ENCODE results near the gene CCL13.

The CCL13 gene

DNA sequence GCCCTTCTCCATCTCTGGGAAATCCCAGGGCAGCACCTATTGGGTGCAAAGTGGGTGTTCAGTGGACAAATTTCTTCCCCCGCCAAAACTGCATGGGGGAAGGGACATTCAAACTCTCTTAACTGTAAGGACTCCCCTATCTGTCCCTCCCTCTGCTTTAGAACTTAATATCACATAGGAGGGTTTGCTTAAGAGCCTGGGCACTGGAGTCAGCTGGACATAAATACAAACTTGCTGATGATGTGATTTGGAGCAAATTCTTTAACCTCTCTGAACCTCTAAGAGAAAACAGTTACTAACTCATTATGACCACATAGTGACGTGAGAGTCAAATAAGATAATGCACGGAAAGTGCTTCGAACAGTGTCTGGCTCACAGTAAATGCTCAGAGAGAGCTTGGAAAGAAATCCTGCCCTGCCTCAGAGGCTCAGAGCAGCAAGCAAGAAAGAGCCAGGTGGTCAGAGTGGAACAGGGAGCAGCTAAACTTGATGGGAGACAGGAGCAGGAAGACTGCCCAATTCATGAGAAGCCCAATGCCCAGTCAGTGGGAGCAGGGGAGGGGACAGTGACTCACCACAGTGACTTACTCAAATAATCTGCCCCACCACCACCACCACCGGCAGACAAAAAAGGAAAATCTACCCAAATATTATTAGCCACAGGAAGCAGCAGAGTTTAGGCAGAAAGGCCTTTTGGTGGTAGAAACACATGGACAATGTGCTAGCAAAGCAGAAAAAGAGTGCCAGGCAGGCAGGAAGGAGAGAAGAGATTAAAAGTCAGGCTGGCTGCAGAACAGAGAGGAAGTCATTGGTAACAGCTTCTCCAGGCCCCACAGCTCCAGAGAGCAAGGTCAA lies 30.6 kb downstream of the CCL13 start:
- no peak for DNase-seq

DNA sequence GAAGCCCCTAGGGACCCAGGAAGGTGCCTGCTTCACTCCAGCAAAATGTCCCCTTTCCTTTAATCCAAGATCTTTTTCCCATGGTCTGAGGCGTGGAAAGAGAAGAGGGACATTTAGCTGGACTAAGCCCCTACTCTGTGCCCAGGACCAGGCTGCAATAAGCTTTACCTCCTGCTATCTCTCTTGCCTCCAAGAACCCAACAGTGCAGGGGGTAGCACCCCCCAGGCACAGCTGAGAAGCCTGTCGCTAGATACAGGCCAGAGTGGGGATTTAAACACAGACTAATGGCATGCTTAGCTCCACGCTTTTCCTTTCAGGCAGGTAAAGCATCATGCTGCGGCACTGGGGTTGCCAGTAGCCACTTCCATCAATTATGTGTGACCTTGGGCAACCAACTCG lies 31.3 kb downstream of the CCL13 start:
- DNase-seq, result no peak

DNA sequence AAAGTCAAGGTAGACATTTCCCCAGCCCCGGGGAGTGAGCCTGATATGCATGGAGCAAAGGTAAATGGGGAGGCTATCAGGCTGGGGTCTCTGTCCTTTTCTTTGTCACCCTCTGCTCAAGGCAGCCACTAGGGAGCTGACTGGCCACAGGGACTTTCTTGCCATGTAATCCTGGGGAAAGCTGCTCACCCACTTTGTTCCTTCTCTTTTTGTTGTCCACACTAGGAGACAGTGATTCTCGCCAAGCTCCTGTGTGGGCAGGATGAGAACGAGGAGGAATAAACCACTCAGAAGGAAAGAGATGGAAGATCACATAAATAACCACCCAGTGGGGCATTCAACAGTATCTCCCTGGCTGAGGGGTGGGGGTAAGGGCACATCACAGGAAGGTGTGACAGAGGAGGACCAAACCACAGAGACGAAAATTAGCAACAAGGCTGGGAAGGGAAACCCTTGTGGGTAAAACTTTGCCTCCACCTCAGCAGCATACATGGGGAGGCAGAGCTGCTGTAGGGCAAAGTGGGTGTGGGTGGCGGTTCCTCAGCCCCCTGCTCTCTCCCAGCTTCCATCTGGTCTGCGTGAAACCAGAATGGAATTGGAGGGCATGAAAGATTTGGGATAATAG lies 33.0 kb downstream of the CCL13 start:
- DNase-seq, result no peak

DNA sequence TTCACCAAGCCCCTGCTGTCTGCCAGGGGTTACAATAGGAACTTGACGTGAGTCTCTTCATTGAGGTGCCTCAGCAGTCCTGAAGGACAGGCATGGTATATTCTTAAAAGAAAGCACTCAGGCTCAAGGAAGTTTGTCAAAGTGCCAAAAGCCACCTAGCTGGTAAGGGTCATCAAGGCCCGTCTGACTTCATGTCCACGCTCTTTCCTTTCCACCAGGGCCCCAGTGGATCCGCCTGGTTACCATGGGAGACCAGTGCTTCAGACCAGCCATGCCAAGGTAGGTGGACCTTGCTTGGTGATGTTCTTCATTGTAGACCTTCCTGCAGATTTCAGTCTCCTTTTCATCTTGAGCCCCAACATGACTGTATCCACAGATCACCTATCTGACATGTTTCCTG lies 34.4 kb downstream of the CCL13 start:
- DNase-seq, result no peak

DNA sequence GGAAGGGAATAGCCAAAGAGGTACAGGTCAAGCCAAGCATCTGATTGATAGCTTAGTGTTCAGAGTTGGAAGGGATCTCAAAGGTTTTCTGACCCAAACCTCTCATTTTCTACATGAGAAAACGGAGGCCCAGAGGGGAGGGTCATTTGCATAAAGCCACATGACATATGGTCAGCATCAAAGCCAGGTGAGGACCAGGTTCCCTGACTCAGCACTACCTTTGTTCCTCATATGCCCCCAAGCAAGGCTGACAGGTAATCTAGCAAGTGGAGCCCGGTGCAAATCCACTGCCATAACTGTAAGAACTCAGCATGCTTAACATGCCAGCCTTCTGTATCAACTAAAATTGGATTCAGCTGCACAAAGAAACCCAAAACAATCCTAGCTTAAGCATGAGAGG lies 35.0 kb downstream of the CCL13 start:
- DNase-seq, result no peak

DNA sequence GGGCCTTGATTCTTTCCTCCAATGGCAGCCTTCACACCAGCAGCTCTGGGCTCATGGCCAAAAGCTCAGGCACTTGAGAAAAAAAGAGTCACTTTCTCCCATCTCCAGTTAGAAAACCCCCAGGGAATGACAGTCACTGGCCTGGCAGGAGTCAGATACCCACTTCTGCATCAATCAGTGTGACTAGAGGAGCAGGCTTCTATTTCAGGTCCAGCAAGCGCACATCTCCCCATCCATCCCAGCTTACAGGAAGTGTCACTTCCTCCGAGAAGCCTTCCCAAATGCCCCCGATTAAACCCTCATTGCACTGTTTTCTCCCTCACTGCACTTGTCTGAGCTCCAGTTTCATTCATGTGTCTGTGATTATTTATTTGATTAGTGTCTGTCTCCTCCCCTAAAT lies 37.1 kb downstream of the CCL13 start:
- no peak for DNase-seq

DNA sequence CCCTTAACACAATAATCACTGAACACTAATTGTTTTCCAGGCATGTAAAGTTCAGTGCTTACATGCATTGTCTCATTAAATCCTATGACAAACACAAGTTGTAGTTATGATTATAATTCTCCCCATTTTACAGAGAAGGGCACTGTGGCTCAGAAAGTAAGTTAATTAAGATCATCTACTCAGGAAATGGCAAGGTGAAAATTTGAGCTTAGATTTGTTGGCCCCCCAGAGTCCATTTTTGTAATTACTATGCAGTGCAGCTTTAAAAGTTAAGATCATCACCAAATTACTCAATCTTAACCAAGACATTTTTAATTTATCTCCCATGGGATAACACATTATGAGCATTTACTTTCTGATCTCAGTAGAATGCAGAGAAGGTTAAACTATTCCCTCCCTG lies 41.0 kb downstream of the CCL13 start:
- no peak for DNase-seq

DNA sequence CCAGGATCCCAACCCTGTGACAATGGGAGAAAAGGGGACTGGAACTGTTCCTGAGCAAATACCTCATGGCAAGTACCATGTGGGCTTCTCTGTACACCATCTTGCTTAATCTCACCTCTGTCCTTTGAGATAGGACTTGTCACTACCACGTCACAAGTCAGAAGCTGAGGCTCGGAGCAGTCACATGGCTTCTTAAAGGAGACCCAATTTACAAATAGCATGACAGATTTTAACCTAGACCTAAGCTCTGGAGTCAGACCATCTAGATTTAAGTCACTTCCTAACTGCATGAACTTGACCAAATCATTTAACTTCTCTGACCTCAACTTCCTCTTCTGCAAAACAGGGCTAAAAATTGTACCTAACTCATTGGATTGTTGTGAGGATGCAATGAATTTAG lies 42.7 kb downstream of the CCL13 start:
- DNase-seq, result no peak

DNA sequence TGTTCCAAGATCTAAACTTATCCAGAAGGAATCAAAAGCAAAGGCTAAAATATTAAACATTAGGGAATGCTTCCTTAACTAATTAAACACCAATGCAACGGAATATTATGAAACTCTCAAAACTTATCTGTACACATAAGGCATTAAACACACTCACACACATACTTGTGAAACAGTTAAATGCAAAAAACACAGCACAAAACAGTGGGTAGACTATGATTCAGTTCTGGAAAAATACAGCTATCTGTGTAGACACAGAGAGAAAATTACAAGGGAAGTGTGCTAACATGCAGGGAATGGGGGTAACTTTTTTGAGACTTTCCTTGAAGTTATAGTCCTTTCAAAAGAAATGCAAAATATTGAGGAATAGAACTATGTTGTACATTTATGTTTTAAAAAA lies 43.4 kb downstream of the CCL13 start:
- no peak for DNase-seq

DNA sequence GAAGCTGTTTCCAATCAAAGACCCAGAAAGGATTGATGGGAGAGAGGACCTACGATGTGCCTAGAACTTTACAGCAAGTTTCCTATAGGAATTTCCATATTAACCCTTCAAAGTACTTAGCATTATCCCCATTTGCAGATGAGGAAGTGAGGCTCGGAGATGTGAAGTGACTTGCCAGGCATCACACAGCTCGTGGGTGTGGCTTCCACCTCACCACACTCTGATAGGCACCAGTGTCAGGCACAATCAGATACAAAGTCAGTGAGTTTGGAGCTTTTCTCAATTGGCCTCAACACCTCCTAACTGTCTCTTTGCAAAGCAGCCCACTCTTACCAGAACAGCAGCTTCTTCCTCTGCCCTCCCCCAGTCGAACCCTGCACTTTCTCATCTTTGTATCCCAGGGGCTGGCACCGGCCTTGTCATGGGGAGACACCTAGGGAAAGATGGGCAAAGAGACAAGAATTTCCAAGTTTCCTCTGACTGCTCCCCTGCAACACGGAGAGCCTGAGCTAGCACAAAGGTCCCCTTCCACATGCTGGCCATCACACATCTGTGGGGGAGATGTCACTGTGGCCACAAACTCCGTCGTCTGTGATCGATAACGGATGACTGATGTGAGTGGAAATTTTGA lies 44.1 kb downstream of the CCL13 start:
- DNase-seq, result no peak

DNA sequence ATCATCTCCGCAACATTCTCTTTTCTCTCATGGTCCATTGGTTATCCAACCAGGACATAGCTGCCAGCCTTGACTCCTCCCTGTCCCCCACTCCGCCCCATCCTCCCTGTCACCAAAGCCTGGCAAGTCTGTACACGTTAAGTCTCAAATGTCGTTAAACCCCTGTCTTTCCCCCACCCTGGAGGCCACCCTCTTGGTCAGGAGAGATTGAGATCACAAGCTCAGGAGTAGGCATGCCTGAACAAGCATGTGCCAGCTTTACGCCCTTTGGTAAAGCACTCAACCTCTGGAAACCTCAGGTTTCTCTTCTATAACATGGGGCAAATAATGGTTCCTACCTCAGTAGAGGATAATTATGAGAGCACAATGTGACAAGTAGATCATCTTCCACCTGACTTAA lies 44.9 kb downstream of the CCL13 start:
- DNase-seq, result no peak

DNA sequence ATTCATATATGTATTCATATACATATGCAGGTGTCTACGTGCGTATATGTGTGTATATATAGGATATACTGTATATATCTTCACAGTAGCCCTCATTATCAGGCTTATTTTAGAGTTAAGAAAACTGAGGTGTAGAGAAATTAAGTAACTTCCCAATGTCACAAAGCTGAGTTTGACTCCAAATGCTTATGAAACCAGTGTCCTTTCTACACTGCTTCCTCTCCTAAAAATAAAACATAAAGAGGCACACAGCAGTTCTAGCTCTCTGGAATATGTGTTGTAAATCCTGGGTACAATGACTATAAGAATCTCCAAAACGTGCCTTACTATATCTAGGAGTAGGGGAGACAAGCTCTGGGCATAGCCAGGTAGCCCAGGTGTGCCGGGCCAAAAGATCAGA lies 46.7 kb downstream of the CCL13 start:
- DNase-seq, result no peak

DNA sequence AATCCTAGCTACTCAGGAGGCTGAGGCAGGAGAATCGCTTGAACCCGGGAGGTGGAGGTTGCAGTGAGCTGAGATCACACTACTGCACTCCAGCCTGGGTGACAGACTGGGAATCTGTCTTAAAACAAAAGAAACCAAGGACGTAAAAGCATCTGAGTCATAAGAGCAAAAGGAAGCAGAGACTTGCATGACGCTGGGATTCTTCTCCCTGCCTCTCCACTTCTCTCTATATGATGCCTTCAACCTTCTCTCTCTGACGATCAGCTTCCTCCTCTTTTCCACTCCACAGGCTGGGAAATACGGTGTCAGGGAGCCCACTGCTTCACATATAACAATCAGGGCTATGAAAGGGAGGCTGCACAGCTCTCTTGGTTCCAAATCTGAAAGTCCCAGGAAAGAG lies 49.9 kb downstream of the CCL13 start:
- DNase-seq, result no peak

Data from activated naive CD4-positive, alpha-beta T cell (primary cell).